Liver (tissue), 9 donors: ENCODE results near the gene CARD8. TPM values are rescaled to one million over a fixed set of nuclear protein-coding genes. Genes with fewer than 3 reads are reported as not detected.
"Not testable (repeated sequence)": the region's sequence is repeated elsewhere in the genome, so short reads cannot be mapped to it uniquely, and the experiment has no call there.

Source experiments
- DNase-seq: peaks from one replicate; pipeline ENCODE4 v3.0.0-alpha.2; 2017; ENCODE audit warnings: low spot score
- H3K27ac ChIP-seq, 2 donors: one replicate each; pipeline ENCODE4 v1.7.0; 2013; ENCODE audit warnings: inconsistent platforms in 2 of 2, low read length in 2 of 2, control low read depth in 1 of 2, low read depth in 1 of 2, mild to moderate bottlenecking in 1 of 2
- H3K27me3 ChIP-seq, 4 donors: one replicate each; pipeline versions ENCODE4 v1.6.1 to v1.7.0; 2013; ENCODE audit warnings: low read length in 3 of 4, inconsistent platforms in 1 of 4, mild to moderate bottlenecking in 1 of 4, moderate library complexity in 1 of 4; ENCODE audit not compliant: control insufficient read depth in 4 of 4, insufficient read depth in 4 of 4
- H3K36me3 ChIP-seq, 4 donors: one replicate each; pipeline versions ENCODE4 v1.6.1 to v1.7.0; 2013; ENCODE audit warnings: low read length in 3 of 4, mild to moderate bottlenecking in 3 of 4, low read depth in 1 of 4, moderate library complexity in 1 of 4; ENCODE audit not compliant: control insufficient read depth in 4 of 4, insufficient read depth in 3 of 4
- H3K4me1 ChIP-seq, 4 donors: one replicate each; pipeline versions ENCODE4 v1.6.1 to v1.7.0; 2013; ENCODE audit warnings: low read length in 3 of 4, mild to moderate bottlenecking in 3 of 4, moderate library complexity in 1 of 4; ENCODE audit not compliant: control insufficient read depth in 4 of 4, insufficient read depth in 4 of 4
- H3K4me3 ChIP-seq, 3 donors: one replicate each; pipeline versions ENCODE4 v1.6.1 to v1.7.0; 2013; ENCODE audit warnings: low read length in 3 of 3, control low read depth in 1 of 3, low read depth in 1 of 3, mild to moderate bottlenecking in 1 of 3
- H3K9ac ChIP-seq, 2 donors: one replicate each; pipeline ENCODE4 v1.7.0; 2013; ENCODE audit warnings: low read length in 2 of 2, mild to moderate bottlenecking in 2 of 2, moderate library complexity in 2 of 2, control low read depth in 1 of 2, low read depth in 1 of 2
- H3K9me3 ChIP-seq, 4 donors: one replicate each; pipeline versions ENCODE4 v1.6.1 to v1.7.0; 2013; ENCODE audit warnings: low read length in 3 of 4; ENCODE audit not compliant: control insufficient read depth in 4 of 4
- EGR1 ChIP-seq, 2 donors: IDR thresholded peaks; 2 replicates each; pipeline ENCODE4 v1.6.1; 2016 to 2018; ENCODE audit warnings: antibody characterized with exemption in 2 of 2, low read depth in 2 of 2
- FOXA2 ChIP-seq: IDR thresholded peaks from 2 replicates; pipeline ENCODE4 v1.6.1; 2016; ENCODE audit warnings: antibody characterized with exemption
- GABPA ChIP-seq, 2 donors: IDR thresholded peaks in 1 of 2; conservative IDR thresholded peaks in 1 of 2; 2 replicates each; pipeline ENCODE4 v1.6.1; 2016; ENCODE audit warnings: antibody characterized with exemption in 2 of 2, mild to moderate bottlenecking in 1 of 2, moderate library complexity in 1 of 2
- HNF4A ChIP-seq, 2 donors: conservative IDR thresholded peaks; 2 replicates each; pipeline ENCODE4 v1.6.1; 2016; ENCODE audit warnings: antibody characterized with exemption in 2 of 2, mild to moderate bottlenecking in 2 of 2
- HNF4G ChIP-seq: IDR thresholded peaks from 2 replicates; pipeline ENCODE4 v1.6.1; 2016; ENCODE audit warnings: antibody characterized with exemption
- JUND ChIP-seq, 2 donors: IDR thresholded peaks; 2 replicates each; pipeline ENCODE4 v1.6.1; 2016; ENCODE audit warnings: antibody characterized with exemption in 2 of 2
- RAD21 ChIP-seq, 2 donors: IDR thresholded peaks; 2 replicates each; pipeline ENCODE4 v1.6.1; 2016; ENCODE audit warnings: antibody characterized with exemption in 2 of 2, mild to moderate bottlenecking in 2 of 2
- RXRA ChIP-seq, 2 donors: IDR thresholded peaks; 2 replicates each; pipeline ENCODE4 v1.6.1; 2017 to 2018; ENCODE audit warnings: antibody characterized with exemption in 2 of 2, mild to moderate bottlenecking in 1 of 2
- SP1 ChIP-seq: IDR thresholded peaks from 2 replicates; pipeline ENCODE4 v1.6.1; 2018; ENCODE audit warnings: antibody characterized with exemption, mild to moderate bottlenecking
- TAF1 ChIP-seq: conservative IDR thresholded peaks from 2 replicates; pipeline ENCODE4 v1.6.1; 2016; ENCODE audit warnings: antibody characterized with exemption, mild to moderate bottlenecking
- WGBS: extraction: QIAGEN DNeasy Blood & Tissue Kit; methylation state at CpG from one replicate; pipeline ENCODE4 v1.1.7; 2013; 5-methylcytosine and 5-hydroxymethylcytosine counted together
- polyA plus RNA-seq, 2 donors: library from polyadenylated mRNA; stranded (reverse) in 1 of 2; unstranded in 1 of 2; fragments of 200-250 nt in 1 of 2; fragments of >200 nt in 1 of 2; fragmentation: Nextera tagmentation in 1 of 2; extraction: Ambion mirVana in 1 of 2; gene quantifications; one replicate each; pipeline versions ENCODE4 v1.2.1 to v1.2.3, GENCODE V29; 2013 to 2015
- total RNA-seq, 2 donors: library from RNA; depleted of rRNA; stranded (reverse); fragments of >200 nt; gene quantifications; one replicate each; pipeline ENCODE4 v1.2.3, GENCODE V29; 2014
- TF ChIP-seq, protein P1 (sequence below): IDR thresholded peaks from 2 replicates; pipeline ENCODE4 v1.6.1; 2016; ENCODE audit warnings: antibody characterized with exemption
- TF ChIP-seq, protein P2 (sequence below): IDR thresholded peaks from 2 replicates; pipeline ENCODE4 v1.6.1; 2016; ENCODE audit warnings: antibody characterized with exemption, mild to moderate bottlenecking
- TF ChIP-seq, protein P3 (sequence below): IDR thresholded peaks from 2 replicates; pipeline ENCODE4 v1.6.1; 2016; ENCODE audit warnings: antibody characterized with exemption
- TF ChIP-seq, protein P4 (sequence below): IDR thresholded peaks from 2 replicates; pipeline ENCODE4 v1.6.1; 2016; ENCODE audit warnings: antibody characterized with exemption
- donor health status: healthy.
- donor health status: healthy.
- donor health status: healthy.
- donor health status: healthy.
- donor health status: healthy.

CARD8 gene
- total and polyA plus RNA-seq, 4 donors = 9.4 to 36.3 (median 22.4) TPM

DNA sequence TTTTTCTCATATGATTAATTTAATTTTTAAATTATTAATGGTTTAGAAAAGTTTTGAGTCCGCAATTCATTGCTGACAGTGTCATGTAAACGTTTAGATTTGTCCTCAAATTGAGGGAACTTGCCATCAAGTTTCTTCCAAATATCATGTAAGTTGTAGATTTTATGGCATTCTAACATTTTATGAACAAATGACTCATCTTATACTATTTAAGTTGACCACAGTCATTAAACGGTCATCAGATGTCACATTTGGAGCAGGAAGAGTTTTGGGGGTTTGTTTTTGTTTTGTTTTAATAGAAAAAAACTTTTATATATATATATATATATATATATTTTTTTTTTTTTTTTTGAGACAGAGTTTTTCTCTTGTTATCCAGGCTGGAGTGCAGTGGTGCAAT is 18.5 kb upstream of the CARD8 start:
- no peaks in the 10 kb centered on the region for H3K9me3 ChIP-seq
- H3K36me3 ChIP-seq = no peaks in the 10 kb centered on the region
- H3K4me3 ChIP-seq = no peak overlapping the region
- H3K9ac ChIP-seq = no peak overlapping the region
- TF ChIP-seq, protein P1, sequence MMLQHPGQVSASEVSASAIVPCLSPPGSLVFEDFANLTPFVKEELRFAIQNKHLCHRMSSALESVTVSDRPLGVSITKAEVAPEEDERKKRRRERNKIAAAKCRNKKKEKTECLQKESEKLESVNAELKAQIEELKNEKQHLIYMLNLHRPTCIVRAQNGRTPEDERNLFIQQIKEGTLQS = no peak
- TF ChIP-seq EGR1 (IDR thresholded peaks at IDR 0.05; ENCODE audit: low read depth in 2 of 2) (no peak), TAF1 (no peak), JUND (IDR thresholded peaks at IDR 0.05) (no peak), GABPA (IDR thresholded peaks at IDR 0.05 in 1 of 2, conservative IDR thresholded peaks at IDR 0.05 in 1 of 2) (no peak), RXRA (IDR thresholded peaks at IDR 0.05) (no peak), HNF4A (conservative IDR thresholded peaks at IDR 0.05) (no peak), HNF4G (no peak), FOXA2 (no peak), RAD21 (IDR thresholded peaks at IDR 0.05) (no peak)
- TF ChIP-seq, protein P2, sequence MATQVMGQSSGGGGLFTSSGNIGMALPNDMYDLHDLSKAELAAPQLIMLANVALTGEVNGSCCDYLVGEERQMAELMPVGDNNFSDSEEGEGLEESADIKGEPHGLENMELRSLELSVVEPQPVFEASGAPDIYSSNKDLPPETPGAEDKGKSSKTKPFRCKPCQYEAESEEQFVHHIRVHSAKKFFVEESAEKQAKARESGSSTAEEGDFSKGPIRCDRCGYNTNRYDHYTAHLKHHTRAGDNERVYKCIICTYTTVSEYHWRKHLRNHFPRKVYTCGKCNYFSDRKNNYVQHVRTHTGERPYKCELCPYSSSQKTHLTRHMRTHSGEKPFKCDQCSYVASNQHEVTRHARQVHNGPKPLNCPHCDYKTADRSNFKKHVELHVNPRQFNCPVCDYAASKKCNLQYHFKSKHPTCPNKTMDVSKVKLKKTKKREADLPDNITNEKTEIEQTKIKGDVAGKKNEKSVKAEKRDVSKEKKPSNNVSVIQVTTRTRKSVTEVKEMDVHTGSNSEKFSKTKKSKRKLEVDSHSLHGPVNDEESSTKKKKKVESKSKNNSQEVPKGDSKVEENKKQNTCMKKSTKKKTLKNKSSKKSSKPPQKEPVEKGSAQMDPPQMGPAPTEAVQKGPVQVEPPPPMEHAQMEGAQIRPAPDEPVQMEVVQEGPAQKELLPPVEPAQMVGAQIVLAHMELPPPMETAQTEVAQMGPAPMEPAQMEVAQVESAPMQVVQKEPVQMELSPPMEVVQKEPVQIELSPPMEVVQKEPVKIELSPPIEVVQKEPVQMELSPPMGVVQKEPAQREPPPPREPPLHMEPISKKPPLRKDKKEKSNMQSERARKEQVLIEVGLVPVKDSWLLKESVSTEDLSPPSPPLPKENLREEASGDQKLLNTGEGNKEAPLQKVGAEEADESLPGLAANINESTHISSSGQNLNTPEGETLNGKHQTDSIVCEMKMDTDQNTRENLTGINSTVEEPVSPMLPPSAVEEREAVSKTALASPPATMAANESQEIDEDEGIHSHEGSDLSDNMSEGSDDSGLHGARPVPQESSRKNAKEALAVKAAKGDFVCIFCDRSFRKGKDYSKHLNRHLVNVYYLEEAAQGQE = no peak
- TF ChIP-seq, protein P3, sequence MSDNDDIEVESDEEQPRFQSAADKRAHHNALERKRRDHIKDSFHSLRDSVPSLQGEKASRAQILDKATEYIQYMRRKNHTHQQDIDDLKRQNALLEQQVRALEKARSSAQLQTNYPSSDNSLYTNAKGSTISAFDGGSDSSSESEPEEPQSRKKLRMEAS = no peak
- TF ChIP-seq, protein P4, sequence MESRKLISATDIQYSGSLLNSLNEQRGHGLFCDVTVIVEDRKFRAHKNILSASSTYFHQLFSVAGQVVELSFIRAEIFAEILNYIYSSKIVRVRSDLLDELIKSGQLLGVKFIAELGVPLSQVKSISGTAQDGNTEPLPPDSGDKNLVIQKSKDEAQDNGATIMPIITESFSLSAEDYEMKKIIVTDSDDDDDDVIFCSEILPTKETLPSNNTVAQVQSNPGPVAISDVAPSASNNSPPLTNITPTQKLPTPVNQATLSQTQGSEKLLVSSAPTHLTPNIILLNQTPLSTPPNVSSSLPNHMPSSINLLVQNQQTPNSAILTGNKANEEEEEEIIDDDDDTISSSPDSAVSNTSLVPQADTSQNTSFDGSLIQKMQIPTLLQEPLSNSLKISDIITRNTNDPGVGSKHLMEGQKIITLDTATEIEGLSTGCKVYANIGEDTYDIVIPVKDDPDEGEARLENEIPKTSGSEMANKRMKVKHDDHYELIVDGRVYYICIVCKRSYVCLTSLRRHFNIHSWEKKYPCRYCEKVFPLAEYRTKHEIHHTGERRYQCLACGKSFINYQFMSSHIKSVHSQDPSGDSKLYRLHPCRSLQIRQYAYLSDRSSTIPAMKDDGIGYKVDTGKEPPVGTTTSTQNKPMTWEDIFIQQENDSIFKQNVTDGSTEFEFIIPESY = no peak
- no peak overlapping the region for H3K27ac ChIP-seq
- H3K27me3 ChIP-seq = no peaks in the 10 kb centered on the region
- H3K4me1 ChIP-seq = peaks cover 5 to 11% (median 9%) of the 10 kb centered on the region in 4 donors
- WGBS = 66% methylated on average over 3 of the region's 3 CpGs
- DNase-seq = no peak

DNA sequence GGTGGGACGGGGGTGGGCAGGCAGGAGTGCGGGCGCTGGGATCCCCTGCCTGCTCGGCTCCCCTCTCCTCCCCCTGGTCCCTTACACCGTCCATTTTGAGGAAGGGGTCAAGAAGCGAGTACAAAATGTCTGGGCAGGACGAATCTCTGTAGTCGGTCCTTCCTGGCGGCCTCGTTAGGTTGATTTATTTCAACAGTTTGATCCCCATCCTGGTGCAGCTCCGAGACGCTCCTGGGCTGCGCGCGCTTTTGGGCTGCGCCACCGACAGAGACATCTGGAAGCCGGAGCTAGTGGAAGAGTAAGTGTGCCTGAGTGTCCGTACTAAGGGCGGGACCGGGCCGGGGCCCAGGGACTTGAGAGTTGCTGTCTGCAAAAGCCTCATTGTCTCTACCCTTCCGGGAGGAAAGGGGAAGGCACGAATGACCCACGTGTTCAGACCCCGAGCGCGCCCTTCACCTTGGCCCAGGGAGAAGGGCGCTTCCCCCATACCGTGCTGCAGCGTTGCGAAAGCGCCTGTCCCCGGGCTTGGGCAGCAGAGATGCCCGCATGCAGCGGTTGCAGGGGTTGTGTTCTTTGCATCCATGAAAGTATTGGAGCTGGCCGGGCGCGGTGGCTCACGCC is 15.9 kb upstream of the CARD8 start:
- peak; percentile 44 for DNase-seq
- TF ChIP-seq TAF1 (no peak), SP1 (no peak), EGR1 (IDR thresholded peaks at IDR 0.05; ENCODE audit: low read depth in 2 of 2) (no peak), GABPA (IDR thresholded peaks at IDR 0.05 in 1 of 2, conservative IDR thresholded peaks at IDR 0.05 in 1 of 2) (no peak)
- TF ChIP-seq, protein P1 = no peak
- H3K27ac ChIP-seq = no peak overlapping the region
- 4% methylated on average over 40 of the region's 40 CpGs for WGBS
- no peaks in the 10 kb centered on the region for H3K9me3 ChIP-seq
- H3K27me3 ChIP-seq = no peaks in the 10 kb centered on the region
- H3K4me1 ChIP-seq = peaks cover 5 to 11% (median 9%) of the 10 kb centered on the region in 4 donors
- peak overlapping the region in 2 of 3 donors; percentile 28 to 52 for H3K4me3 ChIP-seq
- no peak overlapping the region for H3K9ac ChIP-seq
- no peaks in the 10 kb centered on the region for H3K36me3 ChIP-seq

DNA sequence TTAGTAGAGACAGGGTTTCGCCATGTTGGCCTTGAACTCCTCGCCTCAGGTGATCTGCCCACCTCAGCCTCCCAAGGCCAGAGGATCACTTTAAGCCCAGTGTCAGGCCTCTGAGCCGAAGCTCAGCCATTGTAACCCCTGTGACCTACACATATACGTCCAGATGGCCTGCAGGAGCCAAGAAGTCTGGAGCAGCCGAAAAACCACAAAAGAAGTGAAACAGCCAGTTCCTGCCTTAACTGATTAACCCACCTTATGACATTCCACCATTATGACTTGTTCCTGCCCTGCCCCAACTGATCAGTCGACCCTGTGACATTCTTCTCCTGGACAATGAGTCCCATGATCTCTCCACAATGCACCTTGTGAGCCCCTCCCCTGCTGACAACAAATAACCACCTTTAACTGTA is 13.9 kb upstream of the CARD8 start:
- not testable (repeated sequence) for H3K9ac ChIP-seq, H3K9me3 ChIP-seq, H3K4me3 ChIP-seq, H3K36me3 ChIP-seq, H3K27me3 ChIP-seq, DNase-seq, H3K27ac ChIP-seq
- H3K4me1 ChIP-seq = peaks cover 5 to 11% (median 9%) of the 10 kb centered on the region in 4 donors
- whole genome bisulfite sequencing = 76% methylated on average over 6 of the region's 6 CpGs

DNA sequence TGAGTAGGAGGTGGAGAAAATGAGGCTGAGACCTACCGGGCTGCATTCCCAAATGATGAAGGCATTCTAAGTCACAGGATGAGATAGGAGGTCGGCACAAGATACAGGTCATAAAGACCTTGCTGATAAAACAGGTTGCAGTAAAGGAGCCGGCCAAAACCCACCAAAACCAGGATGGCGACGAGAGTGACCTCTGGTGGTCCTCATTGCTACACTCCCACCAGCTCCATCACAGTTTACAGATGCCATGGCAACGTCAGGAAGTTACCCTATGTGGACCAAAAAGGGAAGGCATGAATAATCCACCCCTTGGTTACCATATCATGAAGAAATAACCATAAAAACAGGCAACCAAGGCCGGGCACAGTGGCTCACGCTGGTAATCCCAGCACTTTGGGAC is 9.6 kb upstream of the CARD8 start:
- H3K27me3 ChIP-seq, H3K9me3 ChIP-seq, H3K36me3 ChIP-seq, H3K4me3 ChIP-seq, DNase-seq, H3K4me1 ChIP-seq, H3K9ac ChIP-seq, H3K27ac ChIP-seq: not testable (repeated sequence)
- 36% methylated on average over 8 of the region's 8 CpGs for WGBS
